GM18867 (cell line): ENCODE measurements around the gene LMLN.
"Not testable (repeated sequence)": the region's sequence is repeated elsewhere in the genome, so short reads cannot be mapped to it uniquely, and the experiment has no call there.

Experiments used
- ATAC-seq: cut with Tn5 transposase; IDR thresholded peaks from one replicate; pipeline ENCODE4 v1.9.1; 2021; ENCODE audit warnings: mild to moderate bottlenecking, moderate library complexity; ENCODE audit not compliant: unreplicated experiment

The LMLN gene, protein sequence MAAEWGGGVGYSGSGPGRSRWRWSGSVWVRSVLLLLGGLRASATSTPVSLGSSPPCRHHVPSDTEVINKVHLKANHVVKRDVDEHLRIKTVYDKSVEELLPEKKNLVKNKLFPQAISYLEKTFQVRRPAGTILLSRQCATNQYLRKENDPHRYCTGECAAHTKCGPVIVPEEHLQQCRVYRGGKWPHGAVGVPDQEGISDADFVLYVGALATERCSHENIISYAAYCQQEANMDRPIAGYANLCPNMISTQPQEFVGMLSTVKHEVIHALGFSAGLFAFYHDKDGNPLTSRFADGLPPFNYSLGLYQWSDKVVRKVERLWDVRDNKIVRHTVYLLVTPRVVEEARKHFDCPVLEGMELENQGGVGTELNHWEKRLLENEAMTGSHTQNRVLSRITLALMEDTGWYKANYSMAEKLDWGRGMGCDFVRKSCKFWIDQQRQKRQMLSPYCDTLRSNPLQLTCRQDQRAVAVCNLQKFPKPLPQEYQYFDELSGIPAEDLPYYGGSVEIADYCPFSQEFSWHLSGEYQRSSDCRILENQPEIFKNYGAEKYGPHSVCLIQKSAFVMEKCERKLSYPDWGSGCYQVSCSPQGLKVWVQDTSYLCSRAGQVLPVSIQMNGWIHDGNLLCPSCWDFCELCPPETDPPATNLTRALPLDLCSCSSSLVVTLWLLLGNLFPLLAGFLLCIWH

DNA sequence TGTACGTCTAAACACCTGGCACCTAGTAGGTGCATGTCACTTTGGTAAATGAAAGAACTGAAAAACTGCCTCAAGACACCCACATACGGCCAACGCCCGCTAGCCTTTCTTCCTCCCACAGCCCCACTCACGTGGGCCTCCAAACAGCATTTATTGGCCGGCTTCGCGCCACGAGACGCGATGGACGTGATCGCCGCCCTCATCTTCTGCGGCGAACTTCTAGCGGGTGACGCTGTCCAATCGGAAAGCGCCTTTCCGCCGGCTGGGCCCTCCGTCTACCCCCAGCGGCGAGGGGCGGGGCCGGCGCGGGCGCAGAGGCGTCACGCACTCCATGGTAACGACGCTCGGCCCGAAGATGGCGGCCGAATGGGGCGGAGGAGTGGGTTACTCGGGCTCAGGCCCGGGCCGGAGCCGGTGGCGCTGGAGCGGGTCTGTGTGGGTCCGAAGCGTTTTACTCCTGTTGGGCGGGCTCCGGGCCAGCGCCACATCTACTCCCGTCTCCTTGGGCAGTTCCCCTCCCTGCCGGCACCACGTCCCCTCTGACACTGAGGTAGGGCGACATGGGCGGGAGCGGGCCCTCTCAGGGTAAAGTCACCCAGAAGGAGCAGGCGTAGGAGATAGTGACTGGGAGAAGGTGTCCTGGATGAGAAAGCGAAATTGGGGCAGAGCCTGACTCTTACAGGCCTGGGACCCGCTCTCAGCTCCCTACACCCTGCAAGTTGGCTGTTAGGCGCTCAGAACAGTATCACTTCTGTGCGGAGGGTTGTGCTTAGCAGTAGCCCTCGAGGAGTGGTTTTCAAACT is at the start of gene LMLN:
Gene LMLN (plus strand): TSS at position 327 of the 803 bp plus-strand sequence. CDS start 29 bp downstream, at position 356.
- ATAC-seq = peak; percentile 97

DNA sequence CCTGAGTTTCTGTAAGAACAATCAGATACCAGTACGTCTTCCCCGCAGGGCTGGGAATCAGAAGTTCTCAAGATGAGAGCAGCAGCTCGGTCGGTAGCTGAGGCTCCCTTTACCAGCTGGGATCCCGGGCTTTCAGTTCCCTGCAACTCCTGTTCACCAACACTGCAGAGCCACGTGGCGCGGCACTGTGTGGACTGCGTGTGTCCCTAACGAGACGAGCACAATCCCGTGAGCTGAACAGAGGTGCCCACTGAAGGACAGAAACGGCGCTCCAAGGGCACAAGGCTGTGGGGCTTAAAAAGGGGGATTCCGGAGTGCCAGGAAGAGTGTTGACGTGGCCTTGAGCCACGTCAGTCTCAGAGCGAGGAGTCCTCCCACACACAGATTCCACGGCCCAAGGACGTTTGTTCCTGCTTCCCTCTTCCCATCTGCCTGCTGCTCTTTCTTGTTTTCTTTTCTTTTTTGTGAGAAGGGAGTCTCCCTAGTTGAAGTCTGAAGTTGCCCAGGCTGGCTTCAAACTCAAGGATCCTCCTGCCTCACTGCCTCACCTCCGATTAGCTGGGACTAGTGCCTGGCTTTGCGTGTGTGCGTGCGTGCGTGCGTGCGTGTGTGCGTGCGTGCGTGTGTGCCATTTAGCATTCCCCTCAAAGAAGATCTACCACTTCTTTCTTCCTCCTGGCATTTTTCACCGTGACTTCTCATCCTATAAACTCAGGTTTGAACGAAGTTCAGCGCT is 47.1 kb upstream of the LMLN start:
- ATAC-seq = no peak

DNA sequence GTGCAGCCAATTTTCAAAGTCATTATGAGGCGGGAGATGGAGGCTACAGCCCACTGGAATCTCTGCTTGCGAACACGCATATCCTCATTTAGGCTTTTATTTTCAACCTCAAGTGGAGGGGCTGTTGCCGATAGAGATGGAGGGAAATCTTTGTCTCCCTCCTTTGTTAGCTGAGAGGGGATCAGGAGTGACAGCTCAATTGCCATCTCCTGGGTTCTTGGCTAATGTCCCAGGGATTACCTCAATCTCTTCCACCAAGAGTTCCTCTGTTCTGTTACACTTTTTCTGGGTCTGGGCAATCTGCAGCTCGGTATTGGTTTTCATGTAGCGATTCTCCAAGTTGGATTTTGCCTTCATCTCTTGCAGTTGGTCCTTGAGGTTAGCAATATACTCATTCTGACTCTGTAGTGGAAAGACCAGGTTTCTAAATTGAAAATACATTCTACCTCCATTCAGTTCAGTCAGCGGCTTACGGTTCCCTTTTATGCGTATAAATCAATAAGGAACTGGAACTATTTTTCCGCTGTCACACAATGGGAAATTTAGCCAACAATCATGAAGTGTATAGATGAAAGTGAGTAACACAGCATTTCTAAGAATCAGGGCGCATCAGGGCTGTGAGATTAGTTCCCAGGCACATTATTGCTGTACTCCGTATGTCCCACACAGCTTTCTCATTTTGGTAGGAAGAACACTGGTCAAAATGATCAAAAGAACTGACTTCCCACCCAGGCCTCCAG is 46.2 kb upstream of the LMLN start:
- no peak for ATAC-seq

DNA sequence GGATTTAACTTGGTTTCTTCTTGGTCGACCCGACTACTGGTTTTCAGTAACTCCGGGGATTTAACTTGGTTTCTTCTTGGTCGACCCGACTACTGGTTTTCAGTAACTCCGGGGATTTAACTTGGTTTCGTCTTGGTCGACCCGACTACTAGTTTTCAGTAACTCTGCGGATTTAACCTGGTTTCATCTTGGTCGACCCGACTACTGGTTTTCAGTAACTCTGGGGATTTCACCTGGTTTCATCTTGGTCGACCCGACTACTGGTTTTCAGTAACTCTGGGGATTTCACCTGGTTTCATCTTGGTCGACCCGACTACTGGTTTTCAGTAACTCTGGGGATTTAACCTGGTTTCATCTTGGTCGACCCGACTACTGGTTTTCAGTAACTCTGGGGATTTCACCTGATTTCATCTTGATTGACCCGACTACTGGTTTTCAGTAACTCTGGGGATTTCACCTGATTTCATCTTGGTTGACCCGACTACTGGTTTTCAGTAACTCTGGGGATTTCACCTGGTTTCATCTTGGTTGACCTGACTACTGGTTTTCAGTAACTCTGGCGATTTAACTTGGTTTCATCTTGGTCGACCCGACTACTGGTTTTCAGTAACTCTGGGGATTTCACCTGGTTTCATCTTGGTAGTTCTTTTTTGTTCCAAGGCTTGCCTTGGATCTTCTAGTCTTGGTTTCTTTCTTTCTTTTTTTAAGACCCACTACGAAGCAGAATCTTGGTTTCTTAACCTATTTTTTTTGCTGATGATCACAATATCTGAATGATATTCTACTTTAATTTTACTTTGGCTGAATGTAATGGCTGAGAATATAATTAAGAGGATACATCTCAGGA is 38.4 kb upstream of the LMLN start:
- ATAC-seq = not testable (repeated sequence)

DNA sequence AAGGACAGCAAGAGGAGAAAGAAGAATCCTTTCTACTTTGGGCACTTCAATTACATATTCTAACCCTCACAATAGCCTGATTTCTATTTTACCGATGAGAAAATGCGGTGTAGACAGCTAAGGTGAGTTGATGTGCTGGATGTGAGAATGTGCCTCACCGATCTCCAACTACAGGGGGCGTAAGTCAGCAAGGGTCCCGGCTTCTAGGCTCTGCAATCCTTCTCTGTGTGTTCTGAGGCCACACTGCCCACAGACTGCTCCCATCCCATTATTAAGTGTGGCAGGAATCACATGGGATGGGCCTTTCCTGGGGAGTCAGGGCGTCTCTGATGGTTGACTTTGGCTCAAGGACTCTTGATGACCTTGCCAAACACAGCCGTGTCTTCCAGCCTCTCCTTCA is 33.6 kb upstream of the LMLN start:
- ATAC-seq = no peak

DNA sequence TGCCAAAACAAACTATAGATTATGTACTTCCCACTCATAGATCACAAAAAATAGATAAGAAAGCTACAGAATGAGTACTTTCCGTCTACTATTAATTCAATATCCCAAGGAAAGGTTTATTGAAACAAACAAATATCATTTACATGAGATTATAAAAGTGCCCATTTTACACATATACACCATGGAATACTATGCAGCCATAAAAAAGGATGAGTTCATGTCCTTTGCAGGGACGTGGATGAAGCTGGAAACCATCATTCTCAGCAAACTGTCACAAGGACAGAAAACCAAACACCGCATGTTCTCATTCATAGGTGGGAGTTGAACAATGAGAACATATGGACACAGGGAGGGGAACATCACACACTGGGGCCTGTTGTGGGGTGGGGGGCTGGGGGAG is 32.4 kb upstream of the LMLN start:
- ATAC-seq = not testable (repeated sequence)

DNA sequence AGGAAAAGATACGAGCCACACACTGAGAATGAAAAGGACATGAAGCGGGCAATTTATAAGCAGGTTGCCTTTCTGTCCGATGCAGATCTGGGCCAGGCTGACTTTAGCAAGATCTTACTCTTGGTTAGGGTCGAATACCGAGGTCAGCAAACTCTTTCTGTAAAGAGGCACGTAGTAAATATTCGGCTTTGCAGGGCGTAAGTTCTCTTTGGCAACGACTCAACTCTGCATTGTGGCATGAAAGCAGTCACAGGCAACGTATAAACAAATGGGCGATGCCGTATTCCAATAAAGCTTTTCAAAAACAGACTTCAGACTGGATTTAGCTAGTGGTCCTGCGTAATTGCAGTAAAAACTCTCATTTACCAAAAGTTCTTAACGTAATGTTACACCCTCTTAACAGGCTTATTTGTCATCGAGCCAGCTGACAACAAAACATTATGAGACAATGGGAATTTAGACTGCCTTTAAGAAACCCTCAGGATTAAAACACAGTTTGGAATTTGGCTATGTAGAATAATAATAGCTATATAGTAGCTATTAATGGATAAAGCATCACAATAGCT is 23.1 kb upstream of the LMLN start:
- no peak for ATAC-seq

DNA sequence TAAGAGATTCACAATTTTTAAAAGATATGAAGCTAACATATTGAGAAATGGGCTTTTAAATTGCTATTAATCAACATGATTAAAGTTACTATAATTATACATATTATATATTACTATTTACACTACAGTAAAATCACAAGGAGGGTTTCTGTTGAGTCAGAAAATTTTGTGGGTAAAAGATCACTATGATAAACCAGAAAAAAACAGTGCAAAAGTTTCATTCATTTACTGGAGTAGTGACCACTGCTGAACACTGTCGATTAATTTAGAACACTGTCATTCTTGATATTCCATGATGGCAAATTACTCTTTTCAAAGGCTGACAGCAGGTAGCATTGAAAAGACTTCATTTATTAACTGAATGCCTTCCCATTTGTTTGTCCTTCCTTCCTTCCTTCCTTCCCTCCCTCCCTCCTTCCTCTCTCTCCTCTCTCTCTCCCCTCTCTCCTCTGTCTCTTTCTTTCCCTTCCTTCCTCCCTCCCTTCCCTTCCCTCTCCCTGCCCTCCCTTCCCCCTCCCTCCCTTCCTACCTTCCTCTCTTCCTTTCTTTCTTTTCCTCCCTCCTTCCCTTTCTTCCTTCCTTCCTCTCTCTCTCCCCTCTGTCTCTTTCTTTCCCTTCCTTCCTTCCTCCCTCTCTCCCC is 19.2 kb upstream of the LMLN start:
- no peak for ATAC-seq

DNA sequence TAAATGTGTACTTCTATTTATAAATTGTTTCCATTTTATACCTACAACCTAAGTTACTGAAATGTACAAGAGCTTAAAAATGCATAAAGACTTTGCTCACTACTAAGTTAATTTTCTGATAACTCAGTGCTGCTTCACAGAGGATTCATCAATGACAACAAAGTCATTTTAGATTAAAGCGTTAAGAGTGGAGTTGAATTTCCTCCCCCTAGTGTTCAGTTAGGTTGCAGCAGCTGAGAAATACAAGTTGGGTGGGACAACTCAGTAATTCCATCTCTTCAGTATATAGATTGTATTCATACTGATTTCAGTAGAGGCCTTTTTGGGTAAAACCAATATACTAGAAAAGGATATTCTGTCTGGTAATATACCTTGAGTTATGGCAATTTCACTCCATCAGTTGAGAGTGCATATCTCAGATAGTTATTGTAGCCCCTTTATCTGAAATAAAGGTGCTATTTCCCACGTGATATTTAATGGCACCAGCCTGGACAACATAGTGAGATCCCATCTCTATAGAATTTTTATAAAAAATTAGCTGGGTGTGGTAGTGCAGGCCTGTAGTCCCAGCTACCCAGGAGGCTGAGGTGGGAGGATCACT is 17.0 kb upstream of the LMLN start:
- peak; percentile 71 for ATAC-seq

DNA sequence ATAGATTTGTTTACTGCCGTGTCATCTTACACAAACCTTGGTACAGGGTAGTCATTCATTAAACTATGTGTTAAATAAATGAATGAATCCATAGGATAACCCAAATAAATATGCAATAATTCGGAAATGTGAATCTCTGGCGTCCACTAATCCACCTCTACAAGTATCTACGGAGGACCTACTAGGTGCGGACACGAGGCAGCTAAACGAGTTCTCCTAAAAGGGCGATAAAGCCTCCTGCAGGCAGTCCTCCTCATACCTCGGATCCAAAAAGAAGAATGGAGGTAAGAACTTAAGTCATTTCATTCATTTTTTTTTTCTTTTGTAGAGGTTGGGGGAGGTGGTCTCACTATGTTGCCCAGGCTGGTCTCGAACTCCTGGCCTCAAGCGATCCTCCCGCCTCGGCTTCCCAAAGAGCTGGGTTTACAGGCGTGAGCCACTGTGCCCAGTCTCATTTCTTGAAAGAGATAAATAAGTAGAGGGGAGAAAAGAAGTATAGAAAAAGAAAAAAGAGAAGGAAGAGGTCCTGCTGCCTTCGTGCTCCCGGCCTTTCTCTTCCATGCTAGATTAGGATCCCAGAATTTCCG is 10.7 kb upstream of the LMLN start:
- ATAC-seq = no peak

DNA sequence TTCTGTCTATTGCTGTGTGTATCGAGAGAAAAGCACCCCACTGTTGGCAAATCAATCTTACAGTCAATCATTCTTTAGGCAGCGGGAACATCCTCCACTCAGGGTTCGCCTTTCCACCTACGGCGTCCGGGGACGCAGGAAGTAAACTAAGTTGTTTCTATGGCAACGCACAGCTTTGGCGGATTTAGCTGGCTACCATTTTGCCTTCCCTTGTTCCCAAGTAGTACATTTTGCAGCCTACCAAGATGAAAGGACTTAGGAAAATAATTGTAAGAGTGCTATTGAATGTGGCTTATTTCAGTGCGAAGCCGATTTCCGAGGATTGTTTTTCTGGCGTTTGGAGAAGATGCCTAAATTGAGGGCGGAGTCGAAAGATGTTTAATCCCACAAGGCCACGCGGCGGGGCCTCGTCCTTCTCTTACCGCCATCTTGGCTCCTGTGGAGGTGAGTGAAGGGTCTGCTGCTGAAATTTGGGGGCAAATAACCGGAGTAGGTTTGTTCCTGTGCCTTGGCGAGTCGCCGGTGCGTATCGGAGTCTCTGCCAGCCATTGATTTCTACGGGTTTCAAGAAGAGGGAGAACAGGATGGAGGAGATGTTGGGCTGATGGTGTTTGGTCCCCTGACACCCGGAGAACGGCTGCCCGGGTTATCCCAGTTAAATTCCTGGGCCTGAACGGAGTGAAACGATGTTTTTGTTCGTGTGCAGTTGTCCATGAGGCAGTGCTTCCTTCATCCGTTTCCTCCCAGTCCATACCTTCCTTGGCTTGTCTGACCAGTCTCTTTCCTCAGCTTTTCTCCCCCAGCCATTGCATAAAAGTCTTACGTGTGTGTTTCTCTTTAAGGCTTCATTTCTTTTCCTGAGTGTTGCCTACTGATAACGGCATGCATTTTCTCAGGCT is 10.0 kb upstream of the LMLN start, which contains the start of gene RPL35A:
Gene RPL35A (plus strand): TSS at position 413 of the 899 bp plus-strand sequence. CDS start 778 bp downstream, outside the sequence.
- peak; percentile 90 for ATAC-seq

DNA sequence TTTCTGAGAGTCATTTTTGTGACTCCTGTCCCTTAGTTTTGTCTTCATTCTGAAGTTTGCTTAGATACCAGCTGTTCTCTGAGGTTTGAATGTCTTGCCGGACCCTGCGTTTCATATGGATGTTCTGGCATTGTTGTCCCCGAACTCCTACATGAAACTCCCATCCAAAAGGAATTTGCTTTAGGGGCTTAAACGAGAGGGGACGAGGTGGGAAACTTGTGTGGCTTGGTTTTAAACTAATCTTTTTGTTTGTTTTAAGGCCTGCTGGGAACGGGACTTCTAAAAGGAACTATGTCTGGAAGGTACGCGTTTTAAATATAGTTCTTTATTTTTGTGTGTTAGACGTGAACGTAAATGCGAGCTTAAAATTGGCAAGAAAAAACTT is 9.3 kb upstream of the LMLN start:
- ATAC-seq = no peak

DNA sequence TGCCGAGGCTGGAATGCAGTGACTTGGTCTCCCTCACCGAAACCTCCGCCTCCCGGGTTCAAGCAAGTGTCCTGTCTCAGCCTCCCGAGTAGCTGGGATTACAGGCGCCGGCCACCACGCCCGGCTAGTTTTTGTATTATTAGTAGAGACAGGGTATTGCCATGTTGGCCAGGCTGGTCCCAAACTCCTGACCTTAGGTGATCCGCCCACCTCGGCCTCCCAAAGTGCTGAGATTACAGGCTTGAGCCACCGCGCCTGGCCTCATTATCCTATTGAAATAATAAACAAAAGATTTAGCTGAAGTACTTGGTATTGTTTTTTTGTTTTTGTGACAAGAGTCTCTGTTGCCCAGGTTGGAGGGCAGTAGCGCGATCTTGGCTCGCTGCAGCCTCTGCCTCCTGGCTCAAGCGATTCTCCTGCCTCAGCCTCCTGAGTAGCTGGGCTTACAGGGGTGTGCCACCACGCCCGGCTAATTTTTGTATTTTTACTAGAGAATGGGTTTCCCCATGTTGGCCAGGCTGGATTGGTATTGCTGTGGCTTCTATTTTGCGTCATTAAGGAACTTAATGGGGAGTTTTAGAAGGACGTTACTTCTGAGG is 8.5 kb upstream of the LMLN start:
- ATAC-seq = no peak

DNA sequence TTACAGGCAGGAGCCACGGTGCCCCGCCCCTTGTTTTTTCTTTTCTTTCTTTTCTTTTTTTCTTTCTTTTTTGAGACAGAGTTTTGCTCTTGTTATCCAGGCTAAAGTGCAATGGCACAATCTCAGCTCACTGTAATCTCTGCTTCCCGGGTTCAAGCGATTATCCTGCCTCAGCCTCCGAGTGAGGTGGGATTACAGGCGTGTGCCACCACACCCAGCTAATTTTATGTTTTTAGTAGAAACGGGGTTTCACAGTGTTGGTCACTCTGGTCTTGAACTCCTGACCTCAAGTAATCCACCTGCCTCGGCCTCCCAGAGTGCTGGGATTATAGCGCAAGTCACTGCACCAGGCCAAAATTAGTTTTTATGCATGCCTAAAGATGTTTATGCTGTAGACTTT is 7.6 kb upstream of the LMLN start:
- no peak for ATAC-seq

DNA sequence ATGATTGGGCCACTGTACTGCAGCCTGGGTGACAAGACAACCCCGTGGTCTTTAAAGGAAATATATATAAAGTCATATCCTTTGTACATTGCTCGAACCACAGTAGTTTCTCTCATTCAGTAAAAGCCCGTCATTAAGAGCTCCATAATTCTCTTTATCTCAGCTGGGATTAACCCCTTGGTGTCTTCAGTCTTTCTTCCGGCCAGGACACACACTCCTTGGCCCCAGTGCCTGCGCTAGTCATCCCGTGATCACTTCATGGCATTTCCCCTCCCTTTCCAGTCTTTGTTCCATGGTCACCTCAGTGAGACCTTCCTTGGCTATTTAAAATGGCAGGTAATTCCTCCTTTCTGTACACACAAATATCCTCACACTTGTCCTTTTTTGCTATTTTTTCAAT is 6.7 kb upstream of the LMLN start:
- ATAC-seq = no peak

DNA sequence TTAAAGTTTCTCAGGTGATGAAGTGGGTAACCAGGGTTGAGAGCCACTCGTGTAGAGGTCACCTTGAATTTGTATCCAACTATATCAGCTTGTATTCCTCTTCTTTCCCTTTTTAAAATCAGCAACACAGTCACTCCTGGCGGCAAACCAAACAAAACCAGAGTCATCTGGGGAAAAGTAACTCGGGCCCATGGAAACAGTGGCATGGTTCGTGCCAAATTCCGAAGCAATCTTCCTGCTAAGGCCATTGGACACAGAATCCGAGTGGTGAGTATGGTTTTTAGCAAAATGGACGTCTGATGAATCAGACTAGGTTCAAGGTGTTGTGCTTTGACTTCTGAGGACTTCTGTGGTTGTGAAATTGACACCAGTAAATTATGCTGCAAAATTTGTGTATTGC is 6.1 kb upstream of the LMLN start:
- ATAC-seq = no peak
